HG03045 (cell line): ENCODE measurements around the gene LAMA3.

Experiments
- ATAC-seq: cut with Tn5 transposase; IDR thresholded peaks from one replicate; pipeline ENCODE4 v1.9.1; 2021; ENCODE audit warnings: mild to moderate bottlenecking, moderate library complexity; ENCODE audit not compliant: unreplicated experiment

LAMA3 gene

GRCh38 chr18:23986600-23987359, 297.5 kb downstream of the LAMA3 start:
- no peak for ATAC-seq

- no peak for ATAC-seq
Measured at GRCh38 chr18:23990474-23991410, 301.5 kb downstream of the LAMA3 start.

- no peak for ATAC-seq
Measured at GRCh38 chr18:23992089-23992940, 303.1 kb downstream of the LAMA3 start.

GRCh38 chr18:23992941-23993280, 303.7 kb downstream of the LAMA3 start:
- no peak for ATAC-seq

GRCh38 chr18:23994361-23994902, 305.2 kb downstream of the LAMA3 start:
- no peak for ATAC-seq

- no peak for ATAC-seq
Measured at GRCh38 chr18:23995180-23995579, 305.9 kb downstream of the LAMA3 start.

- ATAC-seq, result no peak
Measured at GRCh38 chr18:23998018-23998417, 308.8 kb downstream of the LAMA3 start.

- ATAC-seq, result no peak
Measured at GRCh38 chr18:23998820-23999219, 309.6 kb downstream of the LAMA3 start.

GRCh38 chr18:24000613-24001490, 311.6 kb downstream of the LAMA3 start:
- ATAC-seq, result no peak

- ATAC-seq, result no peak
Measured at GRCh38 chr18:24002479-24002878, 313.2 kb downstream of the LAMA3 start.

- no peak for ATAC-seq
Measured at GRCh38 chr18:24003288-24003687, 314.0 kb downstream of the LAMA3 start.

- ATAC-seq, result no peak
Measured at GRCh38 chr18:24003903-24004640, 314.8 kb downstream of the LAMA3 start.
